HG03457 (cell line): Measurements from ENCODE around the gene B4GAT1.
"Not testable (repeated sequence)": the region's sequence is repeated elsewhere in the genome, so short reads cannot be mapped to it uniquely, and the experiment has no call there.

Experiments
- ATAC-seq: cut with Tn5 transposase; IDR thresholded peaks from one replicate; pipeline ENCODE4 v1.9.1; 2021; ENCODE audit warnings: moderate number of reproducible peaks; ENCODE audit not compliant: unreplicated experiment

B4GAT1 gene

DNA sequence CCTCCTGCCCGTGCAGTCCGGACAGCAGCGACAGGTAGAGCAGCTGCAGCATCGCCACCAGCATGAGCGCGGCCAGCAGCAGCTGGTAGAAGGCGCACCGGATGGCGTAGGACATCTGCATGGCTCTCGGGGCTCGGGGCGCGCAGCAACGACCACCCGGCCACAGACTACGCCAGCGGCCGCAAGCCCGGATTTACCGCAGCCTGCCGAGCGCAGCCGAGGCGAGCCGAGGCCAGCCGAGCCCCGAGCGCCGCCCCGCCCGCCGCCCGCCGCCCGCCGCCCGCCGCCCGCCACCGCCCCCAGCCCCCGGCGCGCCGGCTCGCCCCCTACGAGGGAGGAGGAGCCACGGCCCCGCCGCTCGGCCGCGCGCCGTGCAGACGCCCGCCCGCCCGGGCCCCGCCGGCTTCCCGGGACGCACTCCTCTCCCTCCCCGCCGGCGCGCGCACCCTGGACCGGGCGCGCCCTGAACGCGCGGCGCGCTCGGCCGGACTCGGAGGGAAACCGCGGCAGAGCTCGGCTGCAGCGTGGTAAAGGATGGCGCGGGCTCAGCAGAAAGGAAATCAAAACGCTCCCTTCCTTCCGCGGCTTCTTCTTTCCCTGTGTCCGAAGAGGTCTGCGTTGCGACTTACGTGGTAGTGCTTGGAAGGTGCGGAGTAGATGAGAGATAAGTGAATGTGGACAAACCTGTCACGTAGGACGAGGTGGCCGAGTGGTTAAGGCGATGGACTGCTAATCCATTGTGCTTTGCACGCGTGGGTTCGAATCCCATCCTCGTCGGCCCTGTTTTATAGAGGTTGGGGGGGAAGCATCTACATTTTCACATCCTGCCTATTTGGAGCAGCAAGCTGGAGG, at the start of gene B4GAT1:
TSS of gene B4GAT1 (minus strand) at position 205 of the 852 bp plus-strand sequence. CDS start at position 121, 84 bp downstream.
- ATAC-seq = no peak

DNA sequence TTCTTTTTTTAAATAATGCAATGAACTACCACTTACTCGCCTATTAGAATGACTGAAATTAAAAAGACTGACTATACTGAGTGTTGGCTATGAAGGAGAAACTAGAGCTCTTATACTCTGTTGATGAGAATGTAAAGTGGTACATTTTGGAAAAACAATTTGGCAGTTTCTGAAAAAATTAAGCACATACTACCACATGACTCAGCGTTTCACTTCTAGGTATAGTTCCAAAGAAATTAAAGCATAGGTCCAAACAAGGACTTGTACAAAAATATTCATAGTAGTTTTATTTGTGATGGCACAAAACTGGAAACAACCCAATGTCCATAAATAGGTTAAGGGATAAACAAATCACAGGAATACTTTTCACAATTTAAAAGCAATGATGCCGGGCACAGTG, 46.5 kb upstream of the B4GAT1 start:
- no peak for ATAC-seq

DNA sequence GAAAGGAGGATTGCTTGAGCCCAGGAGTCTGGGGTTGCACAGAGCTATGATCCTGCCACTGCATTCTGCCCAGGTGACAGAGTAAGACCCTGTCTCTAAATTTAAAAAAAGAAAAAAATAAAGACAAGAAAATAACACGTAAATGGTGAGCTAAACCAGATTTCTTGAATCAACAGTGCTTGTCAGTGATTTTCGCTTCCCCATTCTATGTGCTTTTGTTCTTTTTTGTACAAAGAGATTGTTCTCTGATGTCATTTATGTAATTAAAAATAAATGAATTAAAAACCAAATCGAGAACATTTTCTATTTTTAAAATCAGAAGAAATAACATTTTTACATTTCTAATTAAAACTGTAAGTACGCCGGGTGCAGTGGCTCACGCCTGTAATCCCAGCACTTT, 43.9 kb upstream of the B4GAT1 start:
- ATAC-seq = no peak

DNA sequence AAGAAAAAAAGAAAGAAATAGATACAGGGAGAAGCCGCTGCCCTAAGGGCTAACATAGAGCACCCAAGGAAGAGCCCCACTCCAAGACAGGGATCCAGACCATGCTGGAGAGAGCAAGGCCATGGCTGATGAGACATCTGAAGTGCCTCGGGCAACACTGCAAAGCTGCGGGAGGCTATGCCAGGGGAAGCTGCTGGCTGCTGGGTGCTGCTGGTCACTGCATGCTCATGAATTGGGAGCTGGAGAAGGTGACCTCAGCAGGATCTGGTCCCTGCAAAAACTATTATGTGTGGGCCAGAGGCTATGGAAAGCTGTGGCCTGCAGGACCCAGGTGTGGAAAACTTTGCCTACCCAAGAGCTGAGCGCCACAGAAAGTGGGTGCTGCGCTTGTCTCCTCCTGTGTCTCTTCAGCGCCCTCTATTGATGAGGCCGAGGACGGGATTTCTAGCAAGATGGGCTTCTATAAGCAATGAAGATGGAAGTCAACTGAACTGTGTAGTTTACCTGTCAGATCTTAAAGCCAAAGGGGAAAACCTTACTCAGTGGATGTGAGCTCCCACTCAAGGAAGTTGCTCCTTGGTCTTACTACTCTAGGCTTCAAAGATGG, 41.5 kb upstream of the B4GAT1 start:
- ATAC-seq = no peak

DNA sequence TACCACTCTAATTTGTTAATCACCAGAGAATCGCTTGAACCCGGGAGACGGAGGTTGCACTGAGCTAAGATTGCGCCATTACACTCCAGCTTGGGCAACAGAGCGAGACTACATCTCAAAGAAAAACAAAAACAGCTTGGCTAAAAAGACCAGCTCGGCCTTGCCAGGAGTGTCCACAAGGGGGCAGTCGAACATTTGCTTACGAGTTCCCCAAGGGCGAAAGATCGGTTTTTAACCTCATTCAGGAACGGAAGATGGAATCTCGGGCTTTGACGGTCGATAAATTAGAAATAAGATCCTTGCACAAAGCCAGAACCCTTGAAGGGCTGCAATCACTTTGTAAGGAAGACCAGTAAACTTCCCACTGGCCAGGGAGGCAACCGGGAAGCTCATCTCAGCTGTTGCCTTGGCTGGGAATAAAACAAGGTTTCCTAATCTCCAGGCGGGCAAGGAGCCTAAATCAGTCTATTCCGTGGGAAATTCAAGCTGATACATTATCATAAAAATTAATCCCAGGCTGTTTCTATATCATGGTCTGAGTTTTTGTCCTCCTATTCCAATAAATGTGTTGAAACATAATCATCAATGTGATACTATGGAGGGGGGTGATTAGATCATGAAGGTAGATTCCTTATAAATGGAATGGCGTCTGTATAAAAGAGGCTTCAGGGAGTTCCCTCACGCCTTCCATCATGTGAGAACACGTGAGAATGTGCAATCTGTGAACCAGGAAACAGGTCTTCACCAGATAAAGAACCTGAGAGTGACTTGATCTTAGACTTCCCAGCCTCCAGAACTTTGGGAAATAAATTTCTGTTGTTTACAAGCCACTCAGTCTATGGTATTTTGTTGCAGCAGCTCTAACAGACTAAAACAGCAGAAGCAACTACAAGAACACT, 39.0 kb upstream of the B4GAT1 start:
- no peak for ATAC-seq

DNA sequence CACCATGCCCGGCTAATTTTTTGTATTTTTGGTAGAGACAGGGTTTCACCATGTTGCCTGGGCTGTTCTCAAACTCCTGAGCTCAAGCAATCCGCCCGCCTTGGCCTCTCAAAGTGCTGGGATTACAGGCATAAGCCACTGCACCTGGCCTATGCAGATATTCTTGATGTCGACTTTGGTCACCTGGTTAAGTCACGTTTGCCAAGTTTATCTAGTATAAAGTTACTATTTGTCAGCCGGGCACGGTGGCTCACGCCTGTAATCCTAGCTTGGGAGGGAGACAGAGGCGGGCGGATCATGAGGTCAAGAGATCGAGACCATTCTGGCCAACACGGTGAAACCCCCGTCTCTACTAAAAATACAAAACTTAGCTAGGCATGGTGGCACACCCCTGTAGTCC, 36.9 kb upstream of the B4GAT1 start:
- not testable (repeated sequence) for ATAC-seq

DNA sequence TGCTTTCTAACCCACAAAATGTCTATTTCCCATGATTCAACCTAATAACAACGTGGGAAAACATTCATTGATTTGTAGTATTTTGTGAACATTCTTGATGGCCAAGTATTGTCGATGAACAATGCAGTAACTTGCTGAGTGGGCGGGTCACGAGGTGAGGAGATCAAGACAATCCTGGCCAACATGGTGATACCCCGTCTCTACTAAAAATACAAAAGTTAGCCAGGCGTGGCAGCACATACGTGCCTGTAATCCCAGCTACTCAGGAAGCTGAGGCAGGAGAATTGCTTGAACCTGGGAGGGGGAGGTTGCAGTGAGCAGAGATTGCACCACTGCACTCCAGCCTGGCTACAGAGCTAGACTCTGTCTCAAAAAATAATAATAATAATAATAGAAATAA, 32.8 kb upstream of the B4GAT1 start:
- ATAC-seq = not testable (repeated sequence)

DNA sequence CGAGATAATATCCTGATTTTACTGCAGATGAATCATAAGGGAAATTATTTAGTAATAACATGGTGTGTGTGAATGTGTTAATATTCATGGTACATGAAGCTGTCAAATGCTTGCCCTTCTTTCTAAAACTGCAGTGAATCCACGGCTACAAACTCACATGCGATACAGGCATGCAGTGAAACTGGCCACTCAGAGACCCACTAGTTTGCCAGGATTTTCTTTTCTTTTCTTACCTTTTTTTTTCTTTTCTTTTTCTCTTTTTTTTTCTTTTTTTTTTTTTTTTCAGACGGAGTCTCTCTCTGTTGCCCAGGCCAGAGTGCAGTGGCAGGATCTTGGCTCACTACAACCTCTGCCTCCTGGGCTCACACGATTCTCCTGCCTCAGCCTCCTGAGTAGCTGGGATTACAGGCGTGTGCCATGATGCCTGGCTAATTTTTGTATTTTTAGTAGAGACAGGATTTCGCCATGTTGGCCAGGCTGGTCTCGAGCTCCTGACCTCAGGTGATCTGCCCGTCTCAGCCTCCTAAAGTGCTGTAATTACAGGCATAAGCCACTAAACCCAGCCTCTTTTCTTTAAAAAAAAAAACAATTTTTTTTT, 26.4 kb upstream of the B4GAT1 start:
- not testable (repeated sequence) for ATAC-seq

DNA sequence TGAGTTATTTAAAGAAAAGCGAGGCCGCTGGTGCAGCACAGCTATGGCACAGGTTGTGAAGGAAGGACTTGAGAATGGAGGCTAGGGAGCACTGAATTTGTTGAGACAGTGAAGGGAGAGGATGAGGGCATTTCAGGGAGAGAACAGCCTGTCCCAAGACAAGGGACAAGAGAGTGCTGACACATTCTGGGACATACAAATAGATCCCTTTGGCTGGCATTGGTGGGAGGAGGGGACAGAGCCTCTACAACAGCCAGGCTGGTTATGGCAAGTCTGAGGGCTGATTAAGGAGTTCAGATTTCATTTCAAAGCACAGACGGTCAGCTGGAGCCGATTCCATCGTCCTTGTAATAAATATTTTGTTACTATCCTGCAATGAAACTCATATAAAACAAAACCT, 25.8 kb upstream of the B4GAT1 start:
- ATAC-seq = no peak

DNA sequence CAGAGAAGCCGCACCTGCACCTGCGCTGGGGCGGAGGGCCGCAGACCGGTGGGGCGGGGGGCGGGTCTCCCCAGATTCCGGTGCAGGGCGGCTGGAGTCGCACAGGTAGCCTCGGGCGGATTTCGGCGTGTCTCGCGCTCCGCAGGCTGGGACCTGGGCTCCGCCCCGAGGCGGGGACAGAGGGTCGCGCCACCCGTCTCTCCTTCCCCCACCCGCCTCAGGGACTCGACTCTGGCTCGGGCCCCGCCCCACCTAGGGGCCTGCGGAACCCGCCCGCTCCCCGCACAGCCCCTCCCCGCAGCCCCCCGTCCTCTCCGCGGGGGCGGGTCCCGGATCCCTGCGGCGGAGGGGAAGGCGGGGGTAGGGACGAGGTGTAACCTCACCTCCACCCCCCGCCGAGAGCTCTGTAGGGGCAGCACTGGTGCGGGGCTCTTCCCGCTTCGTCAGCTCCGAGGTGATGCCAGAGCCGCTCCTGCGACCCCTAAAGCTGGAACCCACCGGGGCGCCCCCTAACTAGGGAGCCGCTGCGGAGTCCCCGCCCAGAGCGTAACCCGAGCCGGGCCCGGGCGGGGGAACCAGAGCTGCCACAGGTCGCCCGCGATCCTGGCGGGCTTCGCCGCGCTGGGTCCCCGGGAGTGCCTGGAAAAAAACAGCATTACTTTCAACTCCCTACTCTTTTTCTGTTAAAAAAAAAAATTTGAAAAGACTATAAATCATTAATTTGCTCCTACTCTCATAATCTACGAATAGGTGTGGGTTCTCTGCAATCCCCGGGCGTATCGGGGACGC, 24.4 kb upstream of the B4GAT1 start, which contains the start of gene SLC29A2:
TSS of gene SLC29A2 (minus strand) at position 134 of the 789 bp plus-strand sequence. CDS start 169 bp downstream, outside the sequence.
- ATAC-seq = no peak

DNA sequence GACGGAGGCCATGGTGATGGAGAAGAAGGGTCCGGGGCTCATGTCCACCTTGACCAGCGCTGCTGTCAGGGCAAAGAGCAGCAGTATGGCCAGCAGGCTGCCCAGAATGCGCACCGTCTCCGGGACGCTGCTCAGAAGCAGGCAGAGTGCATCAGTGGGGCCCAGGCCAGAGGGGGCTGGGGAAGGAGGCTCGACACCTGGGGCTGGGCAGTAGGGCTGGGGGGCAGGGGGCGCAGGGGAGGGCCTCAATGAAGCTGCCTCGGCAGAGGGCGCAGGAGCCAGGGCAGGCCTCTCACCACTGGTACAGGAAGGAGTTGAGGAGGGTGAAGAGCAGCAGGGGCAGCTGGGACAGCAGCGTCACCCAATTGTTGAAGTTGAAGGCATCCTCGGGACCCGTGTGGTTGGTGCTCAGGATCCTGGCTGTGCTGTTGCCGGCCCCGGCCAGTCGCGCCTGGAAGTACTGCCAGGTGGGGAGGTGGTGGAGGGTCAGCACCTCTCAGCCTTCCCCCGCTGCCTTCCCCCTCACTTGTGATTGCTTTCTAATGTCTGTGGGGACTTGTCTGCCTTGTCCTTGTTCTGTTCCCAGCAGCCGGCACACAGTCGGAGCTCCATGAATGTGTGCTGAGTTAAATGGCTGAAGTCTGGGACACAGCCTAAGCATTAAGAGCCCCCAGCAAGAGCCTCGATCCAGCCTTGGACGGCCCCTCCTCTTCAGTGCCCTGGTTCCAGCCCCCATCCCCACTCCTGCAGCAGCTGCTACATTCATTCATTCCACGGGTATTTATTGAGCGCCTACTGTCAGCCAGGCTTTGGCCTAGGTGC, 21.9 kb upstream of the B4GAT1 start:
- ATAC-seq = no peak

DNA sequence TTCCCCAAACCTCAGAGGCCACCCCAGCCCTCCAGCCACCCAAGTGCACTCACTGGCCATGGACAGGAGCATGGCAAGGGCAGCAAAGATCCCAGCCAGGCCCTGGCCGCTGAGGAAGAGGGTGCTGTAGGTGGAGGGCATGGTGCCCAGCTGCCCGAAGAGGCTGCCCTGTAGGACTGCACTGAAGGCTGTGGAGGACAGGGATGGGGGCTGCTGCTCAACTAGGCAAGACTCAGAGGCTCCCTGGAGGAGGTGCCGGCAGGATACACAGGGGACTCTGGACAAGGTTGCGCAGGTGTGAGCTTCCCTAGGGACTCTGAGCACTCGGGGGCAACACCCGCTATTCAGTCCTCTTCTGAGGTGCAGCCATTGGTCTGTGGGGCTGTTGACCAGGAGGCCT, 21.1 kb upstream of the B4GAT1 start:
- ATAC-seq = no peak

DNA sequence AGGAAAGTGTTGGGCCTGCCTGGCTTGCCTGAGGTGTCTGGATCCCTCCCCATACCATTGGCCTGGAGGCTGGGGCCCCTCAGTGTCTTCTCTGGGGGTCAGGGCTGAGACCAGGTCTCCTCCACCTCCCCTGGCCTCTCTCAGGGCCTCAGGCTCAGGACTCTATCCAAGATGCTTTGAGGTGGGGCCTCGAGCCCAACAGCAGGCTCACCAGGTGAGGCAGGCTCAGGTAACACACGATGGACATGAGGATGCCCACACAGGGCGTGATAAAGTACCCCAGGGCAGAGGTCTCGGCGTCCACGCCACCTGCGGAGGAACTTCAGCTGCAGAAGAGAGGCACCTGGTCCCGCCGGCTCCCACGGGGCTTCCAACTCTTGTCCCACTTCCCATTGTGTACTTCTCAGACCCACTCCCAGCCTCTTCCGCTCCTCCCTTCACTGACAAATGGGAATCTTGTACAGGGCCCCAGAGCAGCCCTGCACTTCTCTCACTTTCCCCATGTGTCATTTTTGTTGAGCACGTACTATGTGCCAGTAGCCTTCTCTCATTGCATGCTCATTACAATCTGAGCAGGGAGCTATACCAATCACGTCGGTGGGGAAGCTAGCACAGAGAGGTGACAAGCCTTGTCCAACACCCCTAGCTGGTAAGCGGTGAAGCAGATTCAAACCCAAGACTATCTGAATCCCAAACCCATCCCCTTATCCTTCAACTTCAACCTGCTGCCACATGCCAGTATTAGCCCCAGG, 20.3 kb upstream of the B4GAT1 start:
- ATAC-seq = no peak

DNA sequence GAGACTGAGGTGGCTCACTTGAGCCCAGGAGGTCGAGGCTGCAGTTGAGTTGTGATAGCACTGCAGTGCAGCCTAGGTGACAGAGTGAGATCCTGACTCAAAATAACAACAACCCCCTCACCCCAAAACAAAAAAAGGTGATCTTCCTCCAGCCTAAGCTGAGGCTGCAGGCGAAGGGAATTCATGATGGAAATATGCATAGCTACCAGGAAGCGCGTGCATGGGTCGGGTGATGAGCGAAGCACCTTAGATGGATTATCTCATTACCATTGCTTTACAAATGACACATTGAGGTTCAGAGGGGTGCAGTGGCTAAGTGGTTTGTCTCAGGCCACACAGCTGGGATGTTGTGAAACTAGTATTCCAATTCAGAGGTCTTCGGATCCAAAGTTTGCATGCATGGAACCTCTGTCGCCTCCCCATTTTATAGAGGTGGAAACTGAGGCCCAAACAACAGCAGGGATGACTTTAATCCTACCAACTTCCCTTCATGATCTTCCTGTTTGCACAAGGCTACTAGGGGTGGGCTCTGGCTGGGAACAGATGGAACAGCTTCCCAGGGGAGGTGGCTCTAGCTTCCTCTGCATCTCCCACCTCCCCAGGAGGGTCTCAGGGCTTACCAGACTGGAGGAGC, 19.5 kb upstream of the B4GAT1 start:
- ATAC-seq = no peak

DNA sequence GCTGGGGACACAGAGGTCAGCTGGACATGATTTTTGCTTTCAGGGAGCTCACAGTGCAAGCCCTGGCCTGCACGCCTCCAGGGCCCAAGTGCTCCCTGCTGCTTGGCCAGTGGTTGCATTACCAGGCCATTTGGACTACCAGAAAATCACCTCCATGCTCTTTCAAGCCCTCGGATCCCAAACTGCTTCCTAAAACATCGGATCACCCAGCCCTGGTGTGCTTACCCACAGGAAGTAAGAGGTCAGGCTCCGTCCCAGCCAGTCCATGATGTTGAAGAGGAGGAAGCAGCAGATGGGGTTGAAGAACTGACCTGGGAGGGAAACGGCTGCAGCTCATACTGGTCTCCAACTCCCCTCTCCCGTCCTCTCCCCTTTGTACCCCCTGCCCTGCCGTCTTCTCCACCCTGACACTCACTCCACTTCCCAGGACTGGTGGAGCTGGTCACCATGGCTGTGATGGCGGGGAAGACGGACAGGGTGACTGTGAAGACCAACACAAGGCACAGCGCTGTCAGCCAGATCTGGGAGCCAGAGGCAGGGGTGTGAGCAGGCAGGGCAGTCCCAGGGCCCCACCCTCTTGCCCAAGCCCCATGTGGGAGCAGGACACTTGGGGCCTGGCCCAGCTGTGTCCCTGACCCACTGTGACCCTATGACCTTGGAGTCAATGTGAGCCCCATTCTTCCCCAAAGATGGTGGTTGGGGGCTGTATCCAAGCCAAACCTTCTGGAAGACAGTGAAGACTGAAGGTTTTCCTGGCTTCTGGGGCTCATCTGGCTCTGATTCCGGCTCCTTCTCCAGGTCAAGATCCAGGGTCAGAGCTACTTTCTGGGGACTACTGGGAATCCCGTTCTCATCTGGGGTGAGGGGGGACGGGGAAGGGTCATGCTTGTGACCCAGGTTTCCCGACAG, 18.5 kb upstream of the B4GAT1 start:
- ATAC-seq = no peak

DNA sequence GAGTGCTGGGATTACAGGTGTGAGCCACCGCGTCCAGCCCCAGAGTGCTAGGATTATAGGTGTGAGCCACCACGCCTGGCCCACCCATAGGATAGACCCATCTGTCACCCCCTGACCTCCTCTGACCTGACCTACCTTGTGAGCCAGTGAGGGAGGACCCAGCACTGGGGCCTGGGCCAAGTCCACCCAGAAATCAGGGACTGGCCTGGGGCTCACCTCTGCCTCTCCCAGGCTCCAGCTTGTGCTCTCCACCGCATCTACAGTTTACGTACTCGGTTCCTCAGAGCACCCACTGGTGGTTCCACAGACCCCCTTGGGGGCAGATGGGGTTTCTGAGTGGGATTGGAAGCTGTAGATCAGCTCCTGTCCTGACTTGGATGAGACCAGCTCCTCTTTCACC, 17.7 kb upstream of the B4GAT1 start:
- no peak for ATAC-seq
